Dermis blood vessel endothelial cell (primary cell): Measurements from ENCODE around the gene LRRC36. TPM values are rescaled to one million over a fixed set of nuclear protein-coding genes. Genes with fewer than 3 reads are reported as not detected.
"Not testable (repeated sequence)": the region's sequence is repeated elsewhere in the genome, so short reads cannot be mapped to it uniquely, and the experiment has no call there.

Experiments
- DNase-seq: peaks from one replicate; pipeline ENCODE4 v3.0.0; 2010
- total RNA-seq: library from RNA; depleted of rRNA; stranded (reverse); fragments of >200 nt; gene quantifications from 2 replicates; pipeline ENCODE4 v1.2.3, GENCODE V29; 2014

Gene LRRC36
- total RNA-seq, 1 donor from 2014 or later: not detected

DNA sequence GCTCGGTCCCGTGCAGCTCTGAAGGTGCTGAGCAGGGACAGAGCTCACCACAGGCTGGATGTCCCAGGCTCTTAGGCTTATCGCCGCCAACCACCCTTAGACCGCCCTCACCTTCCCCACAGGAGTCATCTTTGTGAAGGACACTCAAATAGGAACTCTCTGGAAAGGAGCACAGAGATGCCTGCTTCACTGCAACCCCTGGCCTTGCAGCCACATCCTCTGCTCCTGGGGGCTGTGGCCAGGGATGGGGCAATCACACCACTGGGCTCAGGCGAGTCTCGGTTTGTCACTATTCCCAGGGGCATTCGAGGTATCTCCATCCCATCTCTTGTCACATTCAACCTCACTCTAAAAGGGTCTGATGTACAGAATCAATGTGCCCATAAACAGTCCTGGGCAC, 78.7 kb downstream of the LRRC36 start:
- DNase-seq: no peak

DNA sequence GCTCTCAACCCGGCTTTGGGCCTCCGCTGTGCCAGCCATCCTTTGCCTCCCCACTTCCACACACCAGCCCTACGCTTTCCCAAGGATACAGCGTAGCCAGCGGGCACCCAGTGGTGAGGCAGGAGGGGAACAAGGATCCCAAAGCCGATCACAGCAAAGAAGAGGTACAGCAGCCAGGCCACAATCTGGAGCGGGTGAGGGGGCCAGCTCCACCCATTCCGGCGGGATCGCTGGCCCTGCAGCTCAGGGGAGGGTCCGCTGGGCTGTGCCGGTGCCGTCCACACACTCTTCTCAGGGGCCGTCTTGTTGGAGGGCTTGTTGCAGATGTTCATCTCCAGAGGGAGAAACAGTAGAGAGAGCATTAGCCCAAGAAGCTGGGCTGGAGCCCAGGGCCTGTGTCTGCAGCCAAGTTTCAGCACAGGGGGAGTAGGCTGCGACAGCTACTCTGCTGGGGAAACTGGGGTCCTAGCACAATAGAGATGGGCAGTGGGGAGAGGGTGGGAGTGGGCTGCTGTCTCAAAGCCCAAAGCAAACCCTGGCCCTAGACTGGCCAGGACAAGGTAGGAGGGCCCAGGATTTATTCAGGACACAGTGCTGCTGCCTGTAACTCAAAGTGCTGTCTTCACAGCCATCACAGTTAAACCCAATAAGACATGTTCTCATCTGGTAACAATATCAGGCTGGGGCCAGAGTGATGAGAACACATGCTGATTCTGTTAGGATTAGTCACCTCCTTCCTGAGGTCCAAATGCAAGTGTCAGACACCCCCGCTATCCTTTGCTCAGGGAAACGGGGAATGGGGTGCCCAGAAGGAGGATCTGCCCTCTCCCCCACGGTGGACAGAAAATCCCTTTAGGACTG, 79.7 kb downstream of the LRRC36 start:
- DNase-seq: peak; percentile 83

DNA sequence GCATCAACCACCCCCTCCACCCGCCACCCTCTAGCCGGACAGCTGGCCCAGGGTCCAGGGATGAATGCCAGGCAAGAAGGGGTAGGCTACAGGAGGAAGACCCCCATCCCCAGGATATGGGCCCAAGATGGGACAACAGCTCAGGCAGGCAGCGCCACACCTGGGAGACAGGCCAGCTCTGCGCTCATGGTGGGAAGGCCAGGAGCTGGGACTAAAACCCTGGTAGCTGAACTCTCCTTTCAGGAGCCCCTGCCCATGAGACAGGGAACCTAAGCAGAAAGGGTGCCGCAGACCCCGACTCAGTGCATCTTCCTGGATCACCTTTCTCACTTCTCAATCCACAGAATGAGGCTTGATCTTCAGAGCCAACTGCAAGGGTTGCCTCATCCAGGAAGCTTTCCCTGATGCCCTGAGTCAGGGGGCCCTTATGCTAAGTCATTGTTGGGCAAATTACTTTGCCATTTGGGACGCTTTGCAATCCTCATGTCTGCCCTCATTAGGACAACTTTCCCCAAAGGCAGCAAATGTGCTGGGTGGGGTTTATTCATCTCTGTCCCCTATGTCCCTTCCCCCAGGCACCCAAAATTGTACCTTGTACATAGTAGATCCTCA, 80.7 kb downstream of the LRRC36 start:
- DNase-seq: peak; percentile 31

DNA sequence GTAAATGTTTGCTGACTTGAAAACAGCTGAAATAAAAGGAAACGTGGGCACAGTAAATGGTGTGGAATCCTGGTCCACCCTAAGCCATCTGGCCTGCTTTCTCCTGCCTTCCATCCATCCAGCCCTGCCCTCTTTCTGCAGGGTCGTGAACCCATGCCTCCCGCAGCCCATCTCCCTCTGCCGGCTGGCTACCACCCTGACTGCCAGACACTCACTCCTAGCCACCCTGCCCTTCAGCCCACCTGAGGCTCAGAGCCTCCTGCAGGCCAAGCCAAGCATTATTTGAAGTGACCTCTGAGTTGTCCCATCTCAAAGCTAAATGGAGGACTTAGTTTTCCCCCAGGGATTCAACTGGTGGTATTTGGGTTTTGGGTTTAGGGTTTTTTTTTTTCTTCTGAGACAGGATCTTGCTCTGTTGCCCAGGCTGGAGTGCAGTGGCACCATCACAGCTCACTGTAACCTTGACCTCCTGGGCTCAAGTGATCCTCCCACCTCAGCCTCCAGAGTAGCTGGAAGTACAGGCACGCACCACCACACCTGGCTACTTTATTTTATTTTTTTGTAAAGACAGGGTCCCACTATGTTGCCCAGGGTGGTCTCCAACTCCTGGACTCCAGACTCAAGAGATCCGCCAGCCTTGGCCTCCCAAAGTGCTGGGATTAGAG, 81.3 kb downstream of the LRRC36 start:
- no peak for DNase-seq

DNA sequence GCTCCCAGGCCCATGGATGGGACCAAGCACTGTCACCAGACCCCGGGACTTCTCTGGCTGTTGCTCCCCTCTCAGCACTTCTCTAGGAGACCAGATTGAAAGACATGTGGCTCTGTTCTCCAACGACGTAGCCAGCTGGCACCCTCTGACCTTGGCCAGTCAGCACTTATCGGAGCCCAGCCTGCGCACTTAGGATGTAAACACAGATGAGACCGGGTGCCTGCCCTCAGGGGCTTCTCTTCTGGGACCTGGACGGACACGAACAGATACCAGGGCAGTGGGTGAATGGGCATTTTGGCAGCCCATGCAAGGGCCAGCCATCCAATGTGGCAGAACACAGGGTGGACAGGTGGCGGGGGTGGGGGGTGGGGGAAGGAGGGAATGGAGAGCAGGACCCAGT, 83.0 kb downstream of the LRRC36 start:
- DNase-seq: no peak

DNA sequence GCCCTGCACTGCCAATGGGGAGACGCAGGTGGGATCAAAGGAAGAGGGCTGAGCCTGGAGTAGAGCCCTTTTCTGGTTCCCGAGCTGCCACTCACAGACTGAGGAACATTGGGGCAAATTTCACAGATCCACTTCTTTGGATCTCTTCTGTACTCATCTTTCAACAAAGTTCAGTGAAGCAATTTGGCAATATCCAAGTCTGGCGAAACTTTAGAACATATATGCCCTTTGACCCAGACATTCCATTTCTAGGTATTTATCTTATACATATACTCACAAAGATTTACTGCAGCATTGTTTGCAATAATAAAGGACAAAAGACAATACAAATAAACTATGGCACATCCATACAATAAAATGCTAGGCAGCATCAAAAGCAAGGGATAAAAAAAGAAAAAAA, 84.7 kb downstream of the LRRC36 start:
- DNase-seq: no peak

DNA sequence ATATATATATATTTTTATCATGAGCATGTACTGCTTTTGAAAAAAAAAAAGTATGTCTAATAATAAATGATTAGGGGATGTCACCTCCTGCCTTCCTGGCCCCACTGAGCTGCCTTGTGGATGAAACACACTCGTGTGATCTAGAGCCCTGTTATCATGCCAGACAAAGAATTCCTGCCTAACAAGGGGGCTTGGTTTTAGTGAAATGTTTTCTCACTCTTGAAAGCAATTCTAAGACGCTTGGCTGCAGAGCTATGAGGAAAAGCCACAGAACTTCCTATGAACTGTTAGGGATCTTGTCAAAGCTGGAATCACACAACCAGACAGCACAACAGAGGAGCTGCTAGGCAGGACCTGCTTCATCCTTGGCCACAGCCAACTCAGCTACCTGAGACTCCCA, 85.7 kb downstream of the LRRC36 start:
- no peak for DNase-seq

DNA sequence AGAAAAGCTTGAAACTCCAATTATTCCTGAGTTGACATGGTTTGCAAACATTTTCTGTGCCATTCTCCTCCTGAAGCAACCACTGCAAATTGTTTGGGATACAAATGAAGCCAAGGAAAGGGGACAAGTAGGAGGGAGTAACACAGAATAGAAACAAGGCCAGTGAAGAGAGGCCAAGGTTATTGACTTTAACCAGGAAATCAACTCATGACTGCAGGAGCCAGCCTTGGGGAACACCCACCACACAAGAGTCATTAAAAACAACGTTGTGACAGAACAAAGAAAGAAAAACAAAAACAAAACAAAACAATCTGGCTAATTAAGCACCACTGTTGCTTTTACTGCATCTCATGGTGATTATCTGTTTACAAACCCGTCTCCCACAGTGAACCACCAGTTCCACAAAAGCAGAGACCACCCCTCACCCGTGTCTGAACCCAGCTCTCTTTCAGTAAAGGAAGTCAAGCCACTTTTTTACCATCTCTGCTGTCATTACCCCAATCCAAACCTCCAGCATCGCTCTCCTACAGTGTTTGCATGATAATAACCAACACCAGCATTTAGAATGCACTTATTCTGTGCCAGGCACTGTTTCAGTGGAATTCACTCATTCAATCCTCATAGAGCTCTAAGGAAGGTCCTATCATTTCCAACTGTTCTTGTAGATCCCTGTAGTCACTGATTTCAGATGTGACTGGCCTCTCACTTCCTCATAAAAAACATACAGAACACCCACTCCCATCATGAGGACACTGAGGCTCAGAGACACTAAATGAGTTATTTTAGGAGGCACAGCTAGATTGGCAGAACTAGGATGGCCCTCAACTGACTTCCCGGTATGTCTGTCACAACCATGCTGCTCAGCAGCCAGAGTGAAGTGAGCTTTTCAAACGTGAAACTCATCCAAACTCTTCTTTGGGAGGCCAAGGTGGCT, 87.6 kb downstream of the LRRC36 start:
- peak; percentile 34 for DNase-seq

DNA sequence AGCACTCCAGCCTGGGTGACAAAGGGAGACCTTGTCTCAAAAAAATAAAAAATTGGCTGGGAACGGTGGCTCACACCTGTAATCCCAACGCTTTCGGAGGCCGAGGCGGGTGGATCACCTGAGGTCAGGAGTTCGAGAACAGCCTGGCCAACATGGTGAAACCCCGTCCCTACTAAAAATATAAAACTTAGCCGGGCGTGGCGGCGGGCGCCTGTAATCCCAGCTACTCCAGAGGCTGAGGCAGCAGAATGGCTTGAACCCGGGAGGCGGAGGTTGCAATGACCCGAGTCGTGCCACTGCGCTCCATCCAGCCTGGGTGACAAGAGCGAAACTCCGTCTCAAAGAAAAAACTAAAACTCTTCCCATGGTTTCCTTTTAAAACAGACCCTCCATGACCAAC, 88.8 kb downstream of the LRRC36 start:
- not testable (repeated sequence) for DNase-seq

DNA sequence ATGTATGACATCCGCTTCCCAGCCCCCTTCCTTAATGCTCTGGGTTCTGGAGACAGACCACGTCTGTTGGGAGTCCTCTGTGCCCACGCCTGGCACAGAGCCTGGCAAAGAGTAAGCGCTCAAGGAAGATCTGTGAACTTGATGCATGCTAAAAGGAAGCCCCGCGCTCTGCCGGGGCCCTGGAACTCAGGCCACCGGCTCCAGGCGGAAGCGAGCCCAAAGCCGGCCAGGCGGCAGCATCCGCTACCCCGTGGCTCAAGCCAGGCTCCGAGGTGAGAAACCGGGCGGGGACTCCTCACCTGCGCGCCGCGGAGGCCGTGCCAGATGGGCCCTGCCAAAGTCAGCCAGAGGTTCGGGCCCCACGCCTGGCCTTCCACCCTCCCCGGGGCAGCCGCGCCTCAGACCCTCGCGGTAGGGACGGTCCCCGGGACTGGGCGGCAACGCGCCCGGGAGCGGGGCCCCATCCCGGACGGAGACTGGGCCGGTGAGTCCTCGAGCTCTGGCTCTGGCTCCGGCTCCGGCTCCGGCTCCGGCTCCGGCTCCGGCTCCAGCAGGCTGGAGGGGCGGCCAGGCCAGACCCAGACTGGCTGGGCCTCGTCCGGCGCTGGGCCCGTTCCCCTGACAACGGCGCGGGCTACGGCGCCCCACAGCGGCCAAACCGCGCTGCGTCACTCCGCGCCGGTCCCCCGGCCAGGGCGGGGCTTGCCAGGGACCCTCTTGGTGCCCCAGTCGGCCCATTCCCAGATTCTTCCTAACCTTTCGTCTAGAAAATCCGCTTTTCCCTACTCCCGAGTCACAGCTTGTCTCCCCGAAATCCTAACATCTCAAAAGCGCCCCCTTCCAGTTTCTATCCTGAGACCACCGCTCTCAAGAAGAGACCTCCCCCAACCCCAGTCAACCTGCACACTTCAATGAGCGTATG, 89.5 kb downstream of the LRRC36 start, which contains the start of gene ZDHHC1:
Gene ZDHHC1 (minus strand): TSS at position 606 of the 922 bp plus-strand sequence. CDS start 8,702 bp downstream, outside the sequence.
- peak; percentile 84 for DNase-seq

DNA sequence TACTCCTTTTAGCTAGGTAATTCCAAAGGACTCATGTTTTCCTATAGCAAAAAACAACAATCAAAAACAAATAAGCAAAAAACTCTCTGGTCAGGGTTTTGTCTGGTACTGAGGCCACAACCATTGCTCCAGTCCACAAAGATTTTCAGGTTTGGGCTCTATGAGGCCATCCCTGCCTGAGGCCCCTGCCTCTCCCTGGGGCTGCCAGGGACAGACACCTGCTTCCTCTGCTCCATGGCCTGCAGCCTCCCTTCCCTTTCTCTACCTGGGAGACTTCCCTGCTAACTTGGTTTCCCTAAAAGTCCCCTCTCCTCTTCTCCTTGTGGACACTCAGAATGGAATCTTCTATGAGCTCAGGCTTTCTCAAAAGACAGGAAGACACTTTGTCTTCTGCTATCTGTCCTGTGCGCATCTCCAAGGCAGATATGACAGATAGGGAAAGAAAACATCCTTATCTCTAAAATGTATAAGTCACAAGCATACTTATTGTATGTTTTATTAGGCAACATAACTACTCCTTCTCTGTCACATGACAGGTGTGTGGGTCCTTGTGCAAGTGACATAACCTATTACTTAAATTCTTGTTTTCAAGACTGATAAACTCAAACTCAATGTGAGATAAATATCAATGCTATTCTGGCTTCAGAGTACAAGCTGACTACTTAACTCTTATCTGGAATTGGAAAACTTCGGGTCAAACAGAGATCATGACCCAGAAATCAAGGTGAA, 90.9 kb downstream of the LRRC36 start:
- DNase-seq: no peak

DNA sequence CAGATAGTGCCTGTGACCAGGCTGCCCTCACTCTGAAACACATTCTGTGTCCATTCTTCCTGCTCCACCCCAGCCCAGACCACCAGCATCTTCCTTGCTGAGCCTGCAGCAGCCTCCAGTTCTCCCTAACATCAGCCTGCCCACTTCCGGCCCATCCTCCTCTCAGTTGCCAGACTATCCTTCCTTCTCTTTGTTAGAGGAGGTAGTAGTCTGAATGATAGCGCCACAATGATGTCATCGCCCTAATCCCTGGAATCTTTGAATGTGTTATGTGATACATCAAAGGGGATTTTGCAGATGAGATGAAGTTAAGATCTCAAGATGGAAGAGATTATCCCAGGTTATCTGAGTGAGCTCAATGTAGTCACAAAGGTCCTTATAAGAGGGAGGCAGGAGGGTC, 92.9 kb downstream of the LRRC36 start:
- no peak for DNase-seq

DNA sequence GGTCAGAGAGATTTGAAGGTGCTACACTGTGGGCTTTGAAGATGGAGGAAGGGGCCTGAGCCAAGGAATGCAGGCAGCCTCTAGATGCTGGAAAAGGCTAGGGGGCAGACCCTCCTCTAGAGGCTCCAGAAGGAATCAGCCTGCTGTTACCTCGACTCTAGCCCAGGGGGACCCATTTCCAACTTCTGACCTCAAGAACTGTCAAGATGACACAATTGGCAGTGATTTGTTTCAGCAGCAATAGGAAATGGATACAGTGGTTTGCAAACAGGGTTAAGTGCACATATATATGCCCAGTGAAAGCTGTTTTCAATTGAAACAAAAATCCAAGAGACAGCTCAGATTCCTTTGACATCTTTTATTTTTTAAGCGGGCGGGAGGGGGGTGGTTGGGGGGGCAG, 93.3 kb downstream of the LRRC36 start:
- DNase-seq: no peak

DNA sequence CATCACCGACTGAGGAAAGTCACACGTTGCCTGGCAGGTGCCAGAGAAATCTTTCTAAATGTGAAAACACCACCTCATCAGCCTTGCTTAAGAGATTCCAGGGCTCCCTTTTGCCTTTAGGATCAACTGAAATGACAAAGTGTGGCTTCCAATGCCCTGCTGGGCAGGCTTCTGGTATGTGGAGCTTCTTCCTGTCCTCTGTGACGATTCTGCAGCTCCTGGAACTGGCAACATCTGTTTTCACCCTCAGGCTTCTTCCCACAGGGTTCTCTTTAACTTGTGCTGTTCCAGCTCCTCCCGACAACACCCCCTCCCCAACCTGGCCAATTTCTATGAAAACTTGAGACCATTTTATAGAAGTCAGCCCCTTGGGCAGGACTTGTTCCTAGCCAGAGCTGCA, 94.4 kb downstream of the LRRC36 start:
- DNase-seq: no peak

DNA sequence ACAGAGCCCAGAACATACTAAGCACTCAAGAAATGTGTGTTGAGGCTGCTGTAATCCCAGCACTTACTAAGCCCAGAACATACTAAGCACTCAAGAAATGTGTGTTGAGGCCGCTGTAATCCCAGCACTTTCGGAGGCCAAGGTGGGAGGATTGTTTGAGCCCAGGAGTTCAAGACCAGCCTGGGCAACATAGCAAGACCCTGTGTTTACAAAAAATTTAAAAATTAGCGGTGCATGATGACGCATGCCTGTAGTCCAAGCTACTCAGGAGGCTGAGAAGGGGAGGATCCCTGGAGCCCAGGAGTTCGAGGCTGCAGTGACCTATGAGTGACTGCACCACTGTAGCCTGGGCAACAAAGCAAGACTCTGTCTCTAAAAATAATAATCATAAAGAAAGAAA, 96.4 kb downstream of the LRRC36 start:
- no peak for DNase-seq

DNA sequence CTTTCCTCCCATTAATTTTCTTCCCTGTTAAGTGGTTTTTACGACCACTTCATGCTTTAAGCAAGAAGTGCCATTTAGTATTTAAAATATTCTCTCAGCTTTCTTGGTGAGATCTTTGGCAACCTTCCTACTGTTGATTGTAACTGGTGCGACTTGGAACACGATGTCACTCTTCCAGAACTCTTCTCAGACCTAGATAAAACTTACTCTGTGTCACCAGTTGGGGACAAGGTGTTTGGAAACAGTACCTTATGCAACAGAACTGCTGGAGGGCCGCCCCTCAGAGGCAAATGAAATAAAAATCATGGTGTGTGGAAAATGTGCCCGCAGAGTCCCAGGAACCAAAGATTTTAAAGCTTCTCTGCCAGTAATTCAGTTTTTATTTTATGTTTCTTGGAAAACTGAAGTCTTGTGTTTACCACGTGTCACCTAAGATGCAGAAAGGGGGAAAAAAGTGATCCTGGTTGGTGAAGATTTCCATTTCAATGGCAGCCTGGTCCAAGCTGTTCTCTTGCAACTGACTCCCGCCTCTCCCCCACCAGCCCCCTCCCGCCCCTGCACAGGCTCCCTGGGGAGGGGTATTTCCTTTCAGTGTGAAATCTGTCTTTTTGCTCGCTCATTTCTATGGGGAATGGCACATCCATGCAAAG, 97.1 kb downstream of the LRRC36 start:
- DNase-seq: no peak

DNA sequence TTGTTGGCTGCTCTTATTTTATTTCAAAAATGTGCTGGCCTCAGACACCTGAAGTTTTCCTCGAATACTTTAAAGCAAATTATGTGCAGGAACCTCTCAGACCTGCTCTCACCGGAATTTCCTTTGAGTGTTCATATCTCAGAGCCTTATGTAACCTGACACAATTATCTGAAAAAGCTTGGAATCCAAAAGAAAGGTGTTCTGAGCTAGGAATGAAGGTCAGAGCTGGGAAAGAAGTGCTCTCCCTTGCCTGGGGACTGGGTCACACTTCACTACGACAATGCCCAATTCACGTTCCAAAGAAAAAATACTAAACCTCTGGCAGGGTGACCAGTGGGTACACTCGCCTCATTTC, 97.6 kb downstream of the LRRC36 start:
- no peak for DNase-seq

DNA sequence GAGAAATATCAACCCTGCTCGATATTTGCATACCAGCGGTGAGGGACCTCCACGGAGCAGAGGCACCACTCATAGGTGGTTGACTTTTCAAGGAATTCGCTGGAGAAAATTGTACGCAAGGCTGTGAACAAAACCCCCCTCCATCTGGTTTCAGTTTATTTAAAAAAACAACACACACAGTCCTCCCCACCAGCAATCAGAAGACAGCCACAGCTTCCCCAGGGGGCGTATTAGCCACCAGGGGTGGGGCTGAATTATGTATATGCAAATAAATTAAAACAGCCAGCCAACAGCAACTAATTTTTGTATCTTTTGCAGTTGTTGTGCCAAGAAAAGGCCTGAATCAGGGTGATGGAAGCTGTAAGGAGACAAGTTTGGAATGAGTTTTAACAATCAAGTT, 98.4 kb downstream of the LRRC36 start:
- no peak for DNase-seq

DNA sequence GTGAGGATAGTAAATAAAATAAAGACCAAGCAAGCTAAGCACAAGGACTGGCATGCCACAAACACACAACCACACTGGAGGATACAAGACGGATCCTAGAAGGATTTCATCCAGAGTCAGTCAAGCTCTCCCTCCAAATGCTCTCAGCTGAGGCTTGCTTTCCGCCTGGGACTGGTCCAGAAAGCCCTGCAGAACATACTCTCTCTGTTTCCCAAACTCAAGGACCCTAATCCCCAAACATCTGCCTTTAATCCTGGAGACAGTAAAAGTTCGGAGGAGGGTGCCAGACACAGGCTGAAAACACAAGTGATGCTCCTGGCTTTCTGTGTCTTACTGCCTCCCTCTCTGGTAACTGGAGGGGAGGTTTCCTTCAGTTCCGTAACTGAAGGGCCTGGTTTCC, 99.0 kb downstream of the LRRC36 start:
- DNase-seq: no peak

DNA sequence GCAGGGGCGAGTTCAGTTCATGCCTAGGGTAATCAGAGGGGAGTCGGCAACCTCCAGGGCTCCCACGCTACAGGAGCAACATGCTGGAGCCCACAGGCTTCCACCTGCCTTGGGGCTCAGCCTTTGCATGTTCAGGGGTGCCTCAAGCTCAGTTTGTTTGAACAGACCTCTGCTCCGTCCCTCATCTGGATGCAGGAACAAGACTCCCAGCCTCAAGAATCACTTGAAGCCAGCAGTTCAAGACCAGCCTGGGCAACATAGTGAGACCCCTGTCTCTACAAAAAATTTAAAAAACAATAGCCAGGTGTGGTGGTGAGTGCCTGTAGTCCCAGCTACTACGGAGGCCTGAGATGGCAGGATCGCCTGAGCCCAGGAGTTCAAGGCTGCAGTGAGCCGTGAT, 99.4 kb downstream of the LRRC36 start:
- no peak for DNase-seq
